HL-60 (cell line): ENCODE results near the gene ATOX1.

Experiments used
- GABPA ChIP-seq: IDR thresholded peaks from 2 replicates; pipeline ENCODE4 v1.6.1; 2012; ENCODE audit warnings: low read depth
- POLR2AphosphoS5 ChIP-seq: IDR thresholded peaks from 2 replicates; pipeline ENCODE4 v1.6.1; 2012; ENCODE audit warnings: low read depth
- SPI1 ChIP-seq: IDR thresholded peaks from 2 replicates; pipeline ENCODE4 v1.6.1; 2012; ENCODE audit warnings: low read depth, mild to moderate bottlenecking, borderline replicate concordance
- TF ChIP-seq, protein P1 (sequence below): IDR thresholded peaks from one replicate; pipeline ENCODE4 v1.5.1; 2011; ENCODE audit warnings: low read length, control low read depth, inconsistent platforms; ENCODE audit not compliant: insufficient read depth
- TF ChIP-seq, protein P2 (sequence below): IDR thresholded peaks from 2 replicates; pipeline ENCODE4 v1.6.1; 2012; ENCODE audit warnings: low read depth; ENCODE audit not compliant: insufficient replicate concordance

- TF ChIP-seq, protein P1, sequence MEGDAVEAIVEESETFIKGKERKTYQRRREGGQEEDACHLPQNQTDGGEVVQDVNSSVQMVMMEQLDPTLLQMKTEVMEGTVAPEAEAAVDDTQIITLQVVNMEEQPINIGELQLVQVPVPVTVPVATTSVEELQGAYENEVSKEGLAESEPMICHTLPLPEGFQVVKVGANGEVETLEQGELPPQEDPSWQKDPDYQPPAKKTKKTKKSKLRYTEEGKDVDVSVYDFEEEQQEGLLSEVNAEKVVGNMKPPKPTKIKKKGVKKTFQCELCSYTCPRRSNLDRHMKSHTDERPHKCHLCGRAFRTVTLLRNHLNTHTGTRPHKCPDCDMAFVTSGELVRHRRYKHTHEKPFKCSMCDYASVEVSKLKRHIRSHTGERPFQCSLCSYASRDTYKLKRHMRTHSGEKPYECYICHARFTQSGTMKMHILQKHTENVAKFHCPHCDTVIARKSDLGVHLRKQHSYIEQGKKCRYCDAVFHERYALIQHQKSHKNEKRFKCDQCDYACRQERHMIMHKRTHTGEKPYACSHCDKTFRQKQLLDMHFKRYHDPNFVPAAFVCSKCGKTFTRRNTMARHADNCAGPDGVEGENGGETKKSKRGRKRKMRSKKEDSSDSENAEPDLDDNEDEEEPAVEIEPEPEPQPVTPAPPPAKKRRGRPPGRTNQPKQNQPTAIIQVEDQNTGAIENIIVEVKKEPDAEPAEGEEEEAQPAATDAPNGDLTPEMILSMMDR: no peak
- TF ChIP-seq GABPA: no peak
- no peak for TF ChIP-seq POLR2AphosphoS5
- TF ChIP-seq SPI1: no peak
- TF ChIP-seq, protein P2, sequence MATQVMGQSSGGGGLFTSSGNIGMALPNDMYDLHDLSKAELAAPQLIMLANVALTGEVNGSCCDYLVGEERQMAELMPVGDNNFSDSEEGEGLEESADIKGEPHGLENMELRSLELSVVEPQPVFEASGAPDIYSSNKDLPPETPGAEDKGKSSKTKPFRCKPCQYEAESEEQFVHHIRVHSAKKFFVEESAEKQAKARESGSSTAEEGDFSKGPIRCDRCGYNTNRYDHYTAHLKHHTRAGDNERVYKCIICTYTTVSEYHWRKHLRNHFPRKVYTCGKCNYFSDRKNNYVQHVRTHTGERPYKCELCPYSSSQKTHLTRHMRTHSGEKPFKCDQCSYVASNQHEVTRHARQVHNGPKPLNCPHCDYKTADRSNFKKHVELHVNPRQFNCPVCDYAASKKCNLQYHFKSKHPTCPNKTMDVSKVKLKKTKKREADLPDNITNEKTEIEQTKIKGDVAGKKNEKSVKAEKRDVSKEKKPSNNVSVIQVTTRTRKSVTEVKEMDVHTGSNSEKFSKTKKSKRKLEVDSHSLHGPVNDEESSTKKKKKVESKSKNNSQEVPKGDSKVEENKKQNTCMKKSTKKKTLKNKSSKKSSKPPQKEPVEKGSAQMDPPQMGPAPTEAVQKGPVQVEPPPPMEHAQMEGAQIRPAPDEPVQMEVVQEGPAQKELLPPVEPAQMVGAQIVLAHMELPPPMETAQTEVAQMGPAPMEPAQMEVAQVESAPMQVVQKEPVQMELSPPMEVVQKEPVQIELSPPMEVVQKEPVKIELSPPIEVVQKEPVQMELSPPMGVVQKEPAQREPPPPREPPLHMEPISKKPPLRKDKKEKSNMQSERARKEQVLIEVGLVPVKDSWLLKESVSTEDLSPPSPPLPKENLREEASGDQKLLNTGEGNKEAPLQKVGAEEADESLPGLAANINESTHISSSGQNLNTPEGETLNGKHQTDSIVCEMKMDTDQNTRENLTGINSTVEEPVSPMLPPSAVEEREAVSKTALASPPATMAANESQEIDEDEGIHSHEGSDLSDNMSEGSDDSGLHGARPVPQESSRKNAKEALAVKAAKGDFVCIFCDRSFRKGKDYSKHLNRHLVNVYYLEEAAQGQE: no peak
These were observed 14.9 kb downstream of the ATOX1 start for GRCh38 chr5:151743530-151743929.
